WTC11 (cell line): Measurements from ENCODE around the gene PROK2. TPM values are rescaled to one million over a fixed set of nuclear protein-coding genes. Genes with fewer than 3 reads are reported as not detected.

Experiments used
- ATAC-seq: fragments of 200-7000 bp; cut with Tn5 transposase; 2 replicates; pipeline ENCODE4 v1.10.0; 2021; ENCODE audit warnings: mild to moderate bottlenecking, moderate library complexity
- CTCF ChIA-PET: fragments of 300-600 bp; sonication (Branson Sonifier 250); formaldehyde crosslinking; loops from one replicate; lab custom pipeline; 2021; ENCODE audit warnings: antibody characterized with exemption; lab: Charles Lee
- POLR2A ChIA-PET: fragments of 350-600 bp; sonication (Branson Sonifier 250); formaldehyde crosslinking; loops from one replicate; lab custom pipeline; 2021; ENCODE audit warnings: antibody characterized with exemption; lab: Charles Lee
- DNase-seq: peaks from one replicate; pipeline ENCODE4 v3.0.0; 2021; ENCODE audit warnings: low spot score
- H3K27ac Mint-ChIP-seq: 2 replicates; pipeline ENCODE4 v1.8.0; 2021; ENCODE audit warnings: mixed read lengths
- H3K27me3 Mint-ChIP-seq: 2 replicates; pipeline ENCODE4 v1.8.0; 2021; ENCODE audit warnings: low read depth, mild to moderate bottlenecking, moderate library complexity, mixed read lengths
- H3K36me3 Mint-ChIP-seq: 2 replicates; pipeline ENCODE4 v1.8.0; 2021; ENCODE audit warnings: mixed read lengths
- H3K4me1 Mint-ChIP-seq: 2 replicates; pipeline ENCODE4 v1.8.0; 2022; ENCODE audit warnings: mixed read lengths
- H3K4me3 Mint-ChIP-seq: 2 replicates; pipeline ENCODE4 v1.8.0; 2021; ENCODE audit warnings: mild to moderate bottlenecking, moderate library complexity, mixed read lengths
- H3K9me3 Mint-ChIP-seq: 2 replicates; pipeline ENCODE4 v1.8.0; 2021; ENCODE audit warnings: mixed read lengths
- CDX4 ChIP-seq: fragments of 250-450 bp; sonication (Bioruptor Pico); IDR thresholded peaks from 2 replicates; pipeline ENCODE4 v1.9.0; 2021; ENCODE audit warnings: moderate library complexity, mild to moderate bottlenecking, inconsistent platforms, borderline replicate concordance
- CREM ChIP-seq: sonication (generic); formaldehyde crosslinking; IDR thresholded peaks from 2 replicates; pipeline ENCODE4 v1.8.1; 2022; ENCODE audit warnings: mild to moderate bottlenecking, missing genetic modification reagents, moderate library complexity
- ESRRA ChIP-seq: sonication (generic); formaldehyde crosslinking; IDR thresholded peaks from 2 replicates; pipeline ENCODE4 v1.8.1; 2022; ENCODE audit warnings: mild to moderate bottlenecking, missing genetic modification reagents, borderline replicate concordance
- GRHL2 ChIP-seq: fragments of 250-450 bp; sonication (Bioruptor Pico); IDR thresholded peaks from 2 replicates; pipeline ENCODE4 v1.8.0; 2022; ENCODE audit warnings: mild to moderate bottlenecking, moderate library complexity; ENCODE audit not compliant: insufficient replicate concordance, severe bottlenecking
- GTF2I ChIP-seq: fragments of 250-450 bp; sonication (Bioruptor Pico); conservative IDR thresholded peaks from 2 replicates; pipeline ENCODE4 v1.4.0; 2021; ENCODE audit warnings: mild to moderate bottlenecking
- HMGA2 ChIP-seq: fragments of 250-450 bp; sonication (Bioruptor Pico); IDR thresholded peaks from 2 replicates; pipeline ENCODE4 v1.4.0; 2021; ENCODE audit warnings: mild to moderate bottlenecking, moderate library complexity
- HMGXB4 ChIP-seq: sonication (generic); formaldehyde crosslinking; IDR thresholded peaks from 2 replicates; pipeline ENCODE4 v1.8.1; 2023; ENCODE audit warnings: mild to moderate bottlenecking, moderate library complexity, missing genetic modification reagents
- NFYB ChIP-seq: sonication (generic); formaldehyde crosslinking; conservative IDR thresholded peaks from 2 replicates; pipeline ENCODE4 v1.8.0; 2022; ENCODE audit warnings: low read depth, missing genetic modification reagents
- NR1H2 ChIP-seq: sonication (generic); formaldehyde crosslinking; IDR thresholded peaks from 2 replicates; pipeline ENCODE4 v1.9.0; 2021; ENCODE audit warnings: mild to moderate bottlenecking, moderate library complexity, missing genetic modification reagents
- PREB ChIP-seq: sonication (generic); formaldehyde crosslinking; IDR thresholded peaks from 2 replicates; pipeline ENCODE4 v1.8.1; 2022; ENCODE audit warnings: mild to moderate bottlenecking, missing genetic modification reagents, moderate library complexity, borderline replicate concordance
- SP1 ChIP-seq: sonication (generic); formaldehyde crosslinking; conservative IDR thresholded peaks from 2 replicates; pipeline ENCODE4 v1.8.1; 2022; ENCODE audit warnings: missing genetic modification reagents
- STAT6 ChIP-seq: sonication (generic); formaldehyde crosslinking; conservative IDR thresholded peaks from 2 replicates; pipeline ENCODE4 v1.8.1; 2023; ENCODE audit warnings: mild to moderate bottlenecking, low read depth, missing genetic modification reagents, moderate library complexity
- TEAD1 ChIP-seq: sonication (generic); formaldehyde crosslinking; IDR thresholded peaks from 2 replicates; pipeline ENCODE4 v1.8.0; 2022; ENCODE audit warnings: mild to moderate bottlenecking, missing genetic modification reagents
- ZNF121 ChIP-seq: sonication (generic); formaldehyde crosslinking; IDR thresholded peaks from 2 replicates; pipeline ENCODE4 v1.8.0; 2023; ENCODE audit warnings: missing genetic modification reagents
- ZNF317 ChIP-seq: sonication (generic); formaldehyde crosslinking; IDR thresholded peaks from 2 replicates; pipeline ENCODE4 v1.8.1; 2023; ENCODE audit warnings: low read depth, mild to moderate bottlenecking, moderate library complexity, missing genetic modification reagents, borderline replicate concordance
- ZNF416 ChIP-seq: fragments of 250-450 bp; sonication (Bioruptor Pico); IDR thresholded peaks from 2 replicates; pipeline ENCODE4 v1.9.0; 2021; ENCODE audit warnings: mild to moderate bottlenecking, inconsistent platforms
- ZNF423 ChIP-seq: fragments of 250-450 bp; sonication (Bioruptor Pico); IDR thresholded peaks from 2 replicates; pipeline ENCODE4 v2.1.2; 2022; ENCODE audit warnings: mild to moderate bottlenecking, moderate library complexity
- ZNF671 ChIP-seq: fragments of 250-450 bp; sonication (Bioruptor Pico); IDR thresholded peaks from 2 replicates; pipeline ENCODE4 v1.8.0; 2021; ENCODE audit warnings: mild to moderate bottlenecking
- total RNA-seq: library from RNA; stranded (reverse); gene quantifications from 3 replicates; pipeline ENCODE4 v1.2.3, GENCODE V29; 2021

The PROK2 gene
- total RNA-seq, 1 experiment from 2014 or later, result 0.92 TPM

GRCh38 chr3:71734881-71735280, 50.1 kb downstream of the PROK2 start:
- Mint-ChIP-seq H3K27me3 (peaks cover 4% of the 10 kb centered on the region), H3K4me3 (no peak overlapping the region), H3K4me1 (peaks cover 37% of the 10 kb centered on the region), H3K9me3 (peaks cover 14% of the 10 kb centered on the region), H3K27ac (no peak overlapping the region), H3K36me3 (no peaks in the 10 kb centered on the region)
- CTCF ChIA-PET, result no interaction called here
- DNase-seq (no peak), ATAC-seq (no peak)
- POLR2A ChIA-PET, result no interaction called here
- TF ChIP-seq GTF2I (CRISPR knock-in tag) (no peak), STAT6 (no peak), CDX4 (CRISPR knock-in tag) (no peak), ZNF423 (CRISPR knock-in tag) (no peak), HMGA2 (CRISPR knock-in tag) (no peak), CREM (no peak)

GRCh38 chr3:71733319-71733718, 51.6 kb downstream of the PROK2 start:
- Mint-ChIP-seq H3K9me3 (peaks cover 14% of the 10 kb centered on the region), H3K27me3 (peaks cover 4% of the 10 kb centered on the region), H3K4me1 (peaks cover 48% of the 10 kb centered on the region), H3K27ac (no peak overlapping the region), H3K36me3 (no peaks in the 10 kb centered on the region), H3K4me3 (no peak overlapping the region)
- TF ChIP-seq PREB, result no peak
- no peak for TF ChIP-seq ZNF121 (CRISPR knock-in tag)
- no peak for TF ChIP-seq SP1 (CRISPR knock-in tag)
- TF ChIP-seq GRHL2 (CRISPR knock-in tag), result no peak
- no peak for TF ChIP-seq NFYB
- TF ChIP-seq ZNF416, result no peak
- CTCF ChIA-PET, result interaction anchor here (1.2 kb wide), 1 partner anchor 142 kb away, joined by 3 read pairs; no protein-coding TSS in a partner anchor
- DNase-seq, result no peak
- ATAC-seq, result no peak
- POLR2A ChIA-PET, result no interaction called here

- Mint-ChIP-seq H3K9me3 (peaks cover 13% of the 10 kb centered on the region), H3K27ac (no peak overlapping the region), H3K4me1 (peaks cover 50% of the 10 kb centered on the region), H3K27me3 (peaks cover 4% of the 10 kb centered on the region), H3K4me3 (no peak overlapping the region), H3K36me3 (no peaks in the 10 kb centered on the region)
- ATAC-seq, result no peak
- POLR2A ChIA-PET, result no interaction called here
- DNase-seq, result no peak
- CTCF ChIA-PET, result no interaction called here
- TF ChIP-seq ZNF671 (CRISPR knock-in tag) (no peak), NR1H2 (CRISPR knock-in tag) (no peak), TEAD1 (CRISPR knock-in tag) (no peak), NFYB (no peak), ZNF317 (no peak), GTF2I (CRISPR knock-in tag) (no peak), ZNF423 (CRISPR knock-in tag) (no peak), ESRRA (CRISPR knock-in tag) (no peak), HMGXB4 (CRISPR knock-in tag) (no peak), PREB (no peak), CDX4 (CRISPR knock-in tag) (no peak)
These were observed 52.3 kb downstream of the PROK2 start for GRCh38 chr3:71732637-71733036.
